ENCODE measurements around the gene YDJC. TPM values are rescaled to one million over a fixed set of nuclear protein-coding genes. Genes with fewer than 3 reads are reported as not detected.
A peak's percentile ranks its signal among the peaks of the same experiment; 100 is the strongest.

The YDJC gene
- total and polyA plus RNA-seq, 2 of the 13 experiments (the other 11 are each of a cell fraction or from before 2014, with no cell fraction given): 15.3 to 32.0 TPM

DNA sequence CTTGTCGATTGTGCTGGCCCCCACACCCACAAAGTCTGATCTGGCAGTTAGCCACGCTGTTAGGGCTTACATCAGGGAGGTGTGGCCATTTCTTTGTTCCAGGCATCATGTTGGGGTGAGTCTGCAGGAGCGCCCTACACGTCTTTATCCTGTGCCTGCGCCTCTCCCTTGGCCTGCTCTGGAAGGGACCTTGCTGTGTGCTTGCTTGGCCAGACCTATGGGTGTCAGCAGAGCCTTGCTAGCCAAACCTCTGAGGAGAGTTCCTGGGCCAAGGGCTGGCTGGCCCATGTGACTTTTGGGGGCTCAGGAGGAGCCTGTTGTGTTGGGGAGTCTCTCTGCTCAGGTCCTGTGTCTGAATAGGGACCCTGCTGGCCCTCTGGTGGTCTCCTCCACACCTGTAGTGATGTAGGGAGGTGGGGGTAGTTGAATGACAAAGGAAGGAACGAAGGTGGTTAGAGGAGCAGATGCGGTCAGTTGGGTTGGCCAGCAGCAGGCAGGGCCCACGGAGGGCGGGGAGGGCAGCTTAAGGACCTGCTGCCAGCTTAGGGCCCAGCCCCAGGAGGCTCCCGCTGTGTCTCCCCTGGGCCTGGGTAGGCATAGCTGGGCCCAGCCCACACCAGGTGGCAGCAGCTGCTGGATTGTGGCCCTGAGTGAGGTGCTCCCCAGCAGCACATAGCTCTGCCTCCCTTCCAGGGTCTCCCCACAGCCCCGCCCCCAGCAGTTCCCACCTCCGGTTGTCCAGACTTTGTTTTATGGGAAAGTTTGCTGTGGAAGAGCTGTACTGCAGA, 43.9 kb upstream of the YDJC start:
- Histone ChIP-seq H3K4me3 (replicated peaks in 1 of 3; ENCODE audit: insufficient read depth in 1 of 3, low read depth in 2 of 3, low read length in 3 of 3) (no peak overlapping the region), H3K4me2 (ENCODE audit: low read depth, low read length) (no peak overlapping the region), H3K9ac (ENCODE audit: insufficient read depth, low read depth, low read length) (no peak overlapping the region), H3K9me3 (ENCODE audit: low read length) (no peaks in the 10 kb centered on the region), H3K27me3 (ENCODE audit: control insufficient read depth in 1 of 2, insufficient read depth in 2 of 2, low read length in 2 of 2) (no peaks in the 10 kb centered on the region), H3K36me3 (replicated peaks in 1 of 2; ENCODE audit: control insufficient read depth in 1 of 2, insufficient read depth in 2 of 2, low read length in 2 of 2) (peaks cover 17 to 58% of the 10 kb centered on the region in 2 experiments), H3K79me2 (ENCODE audit: insufficient read depth, low read length) (no peaks in the 10 kb centered on the region), H3K4me1 (ENCODE audit: insufficient read depth, low read length) (peaks cover 33% of the 10 kb centered on the region), H4K20me1 (ENCODE audit: insufficient read depth, low read length) (no peaks in the 10 kb centered on the region; the same call in 1 of the 2 replicates), H2AFZ (ENCODE audit: low read length) (no peak overlapping the region), H3K27ac (ENCODE audit: extremely low read length, insufficient read depth, low read length) (no peak overlapping the region)
- FAIRE-seq: no peak
- ATAC-seq: no peak; the same call in 2 of the 3 replicates
- ChIA-PET POLR2A (interaction anchor here (1.5 to 2.5 kb wide), 2 partner anchors 8 to 16 kb away, joined by 5 to 16 read pairs; partner anchors contain the start of gene PPIL2), CTCF (ENCODE audit: low intra/inter-chr PET ratio, low total read pairs) (no interaction called here)
- no peak for DNase-seq (ENCODE audit: low spot score)
- intact Hi-C loops (cut with micrococcal nuclease; ENCODE audit: unreplicated experiment) (no loop called here), in situ Hi-C loops (cut with HindIII; ENCODE audit: extremely low pct_ligation_motif_present, low pct_unique_long_range_greater_than_20kb) (no loop called here)
- TF ChIP-seq ZNF263 (CRISPR knock-in tag; IDR thresholded peaks at IDR 0.05): peak; percentile 90
- TF ChIP-seq SMARCC2 (IDR thresholded peaks at IDR 0.05): no peak
- TF ChIP-seq, protein P1, sequence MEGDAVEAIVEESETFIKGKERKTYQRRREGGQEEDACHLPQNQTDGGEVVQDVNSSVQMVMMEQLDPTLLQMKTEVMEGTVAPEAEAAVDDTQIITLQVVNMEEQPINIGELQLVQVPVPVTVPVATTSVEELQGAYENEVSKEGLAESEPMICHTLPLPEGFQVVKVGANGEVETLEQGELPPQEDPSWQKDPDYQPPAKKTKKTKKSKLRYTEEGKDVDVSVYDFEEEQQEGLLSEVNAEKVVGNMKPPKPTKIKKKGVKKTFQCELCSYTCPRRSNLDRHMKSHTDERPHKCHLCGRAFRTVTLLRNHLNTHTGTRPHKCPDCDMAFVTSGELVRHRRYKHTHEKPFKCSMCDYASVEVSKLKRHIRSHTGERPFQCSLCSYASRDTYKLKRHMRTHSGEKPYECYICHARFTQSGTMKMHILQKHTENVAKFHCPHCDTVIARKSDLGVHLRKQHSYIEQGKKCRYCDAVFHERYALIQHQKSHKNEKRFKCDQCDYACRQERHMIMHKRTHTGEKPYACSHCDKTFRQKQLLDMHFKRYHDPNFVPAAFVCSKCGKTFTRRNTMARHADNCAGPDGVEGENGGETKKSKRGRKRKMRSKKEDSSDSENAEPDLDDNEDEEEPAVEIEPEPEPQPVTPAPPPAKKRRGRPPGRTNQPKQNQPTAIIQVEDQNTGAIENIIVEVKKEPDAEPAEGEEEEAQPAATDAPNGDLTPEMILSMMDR (CRISPR knock-in tag; IDR thresholded peaks at IDR 0.05): peak; percentile 26
- 93% methylated on average over 10 of the region's 12 CpGs for WGBS (ENCODE audit: low lambda C conversion rate)
- no TSS peak for BruUV-seq (replicated peaks)

DNA sequence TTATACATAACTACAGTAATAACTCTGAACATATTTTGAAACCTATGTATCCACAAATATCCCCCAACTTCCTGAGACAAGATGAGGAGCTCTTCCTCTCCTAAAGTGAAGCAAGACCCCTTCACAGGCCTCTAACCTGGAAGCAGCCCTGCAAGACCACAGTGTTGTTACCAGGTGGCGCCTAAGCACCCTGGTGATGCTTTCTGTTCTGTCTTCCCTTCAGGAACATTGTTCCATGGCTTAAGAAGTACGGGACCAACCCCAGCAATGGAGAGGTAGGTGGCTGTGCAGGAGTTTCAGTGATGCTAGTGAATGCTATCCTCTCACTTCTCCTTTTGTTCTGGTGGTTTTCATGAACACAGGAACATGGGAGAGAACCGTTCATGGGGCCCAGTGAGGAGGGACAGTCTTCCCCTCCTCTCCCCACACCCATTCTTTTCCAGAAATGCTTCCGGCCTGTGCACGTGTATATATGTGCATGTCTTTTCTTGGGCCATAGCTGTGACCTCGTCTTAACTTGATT, 42.3 kb upstream of the YDJC start:
- CTCF ChIA-PET (ENCODE audit: low intra/inter-chr PET ratio, low total read pairs): no interaction called here
- H3K9ac ChIP-seq (ENCODE audit: insufficient read depth, low read depth, low read length): no peak overlapping the region
- POLR2A ChIA-PET: no interaction called here
- no peak overlapping the region for H3K4me2 ChIP-seq (ENCODE audit: low read depth, low read length)
- no peak for DNase-seq (ENCODE audit: low spot score)
- no peak for ATAC-seq
- no peak for FAIRE-seq
- H3K4me1 ChIP-seq (ENCODE audit: insufficient read depth, low read length): peaks cover 21% of the 10 kb centered on the region
- 95% methylated on average over 6 of the region's 6 CpGs for WGBS (ENCODE audit: low lambda C conversion rate)
- intact Hi-C loops (cut with micrococcal nuclease; ENCODE audit: unreplicated experiment) (no loop called here), in situ Hi-C loops (cut with HindIII; ENCODE audit: extremely low pct_ligation_motif_present, low pct_unique_long_range_greater_than_20kb) (no loop called here)
- no peak overlapping the region for H3K4me3 ChIP-seq (replicated peaks in 1 of 3; ENCODE audit: insufficient read depth in 1 of 3, low read depth in 2 of 3, low read length in 3 of 3)
- H3K27ac ChIP-seq (ENCODE audit: extremely low read length, insufficient read depth, low read length): no peak overlapping the region
- H3K79me2 ChIP-seq (ENCODE audit: insufficient read depth, low read length): peaks cover 6% of the 10 kb centered on the region
- H4K20me1 ChIP-seq (ENCODE audit: insufficient read depth, low read length): no peaks in the 10 kb centered on the region; the same call in 1 of the 2 replicates
- no peak overlapping the region for H2AFZ ChIP-seq (ENCODE audit: low read length)
- no peaks in the 10 kb centered on the region for H3K27me3 ChIP-seq (ENCODE audit: control insufficient read depth in 1 of 2, insufficient read depth in 2 of 2, low read length in 2 of 2)
- no peaks in the 10 kb centered on the region for H3K9me3 ChIP-seq (ENCODE audit: low read length)
- H3K36me3 ChIP-seq (replicated peaks in 1 of 2; ENCODE audit: control insufficient read depth in 1 of 2, insufficient read depth in 2 of 2, low read length in 2 of 2): peaks cover 17 to 58% of the 10 kb centered on the region in 2 experiments
- no TSS peak for BruUV-seq (replicated peaks)
- no peak for TF ChIP-seq FOXK2 (IDR thresholded peaks at IDR 0.05)
- no peak for TF ChIP-seq ZNF629 (CRISPR knock-in tag; conservative IDR thresholded peaks at IDR 0.05)
- no peak for TF ChIP-seq MTF2 (CRISPR knock-in tag; IDR thresholded peaks at IDR 0.05; ENCODE audit: borderline replicate concordance)
- no peak for TF ChIP-seq MEIS2 (CRISPR knock-in tag; IDR thresholded peaks at IDR 0.05)
- no peak for TF ChIP-seq ZNF124 (CRISPR knock-in tag; IDR thresholded peaks at IDR 0.05)
- no peak for TF ChIP-seq SUZ12 (IDR thresholded peaks at IDR 0.05; ENCODE audit: low read depth, low read length)
- no peak for TF ChIP-seq ZNF234 (CRISPR knock-in tag; conservative IDR thresholded peaks at IDR 0.05)
- TF ChIP-seq, protein P2, sequence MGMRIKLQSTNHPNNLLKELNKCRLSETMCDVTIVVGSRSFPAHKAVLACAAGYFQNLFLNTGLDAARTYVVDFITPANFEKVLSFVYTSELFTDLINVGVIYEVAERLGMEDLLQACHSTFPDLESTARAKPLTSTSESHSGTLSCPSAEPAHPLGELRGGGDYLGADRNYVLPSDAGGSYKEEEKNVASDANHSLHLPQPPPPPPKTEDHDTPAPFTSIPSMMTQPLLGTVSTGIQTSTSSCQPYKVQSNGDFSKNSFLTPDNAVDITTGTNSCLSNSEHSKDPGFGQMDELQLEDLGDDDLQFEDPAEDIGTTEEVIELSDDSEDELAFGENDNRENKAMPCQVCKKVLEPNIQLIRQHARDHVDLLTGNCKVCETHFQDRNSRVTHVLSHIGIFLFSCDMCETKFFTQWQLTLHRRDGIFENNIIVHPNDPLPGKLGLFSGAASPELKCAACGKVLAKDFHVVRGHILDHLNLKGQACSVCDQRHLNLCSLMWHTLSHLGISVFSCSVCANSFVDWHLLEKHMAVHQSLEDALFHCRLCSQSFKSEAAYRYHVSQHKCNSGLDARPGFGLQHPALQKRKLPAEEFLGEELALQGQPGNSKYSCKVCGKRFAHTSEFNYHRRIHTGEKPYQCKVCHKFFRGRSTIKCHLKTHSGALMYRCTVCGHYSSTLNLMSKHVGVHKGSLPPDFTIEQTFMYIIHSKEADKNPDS (CRISPR knock-in tag; IDR thresholded peaks at IDR 0.05): no peak
- TF ChIP-seq ZBTB7B (CRISPR knock-in tag; IDR thresholded peaks at IDR 0.05): no peak
- no peak for TF ChIP-seq RBM39 (IDR thresholded peaks at IDR 0.05; ENCODE audit: low read depth, low read length, poor library complexity, severe bottlenecking)
- TF ChIP-seq REXO4 (CRISPR knock-in tag; IDR thresholded peaks at IDR 0.05; ENCODE audit: borderline replicate concordance): no peak
- TF ChIP-seq ZNF484 (CRISPR knock-in tag; IDR thresholded peaks at IDR 0.05; ENCODE audit: borderline replicate concordance, low read depth): no peak
